Esophagus squamous epithelium (tissue), 4 donors: ENCODE data around the gene PRPF8.

Experiments
- POLR2A ChIP-seq, 4 donors: fragments of 450-650 bp; IDR thresholded peaks; one replicate each; pipeline ENCODE4 v1.6.1; 2017; ENCODE audit warnings: antibody characterized with exemption in 4 of 4, mild to moderate bottlenecking in 4 of 4, moderate library complexity in 3 of 4
- TF ChIP-seq, protein P1 (sequence below), 6 experiments: fragments of 450-650 bp in 4 of 6; fragments of 200-600 bp in 2 of 6; sonication (generic) in 2 of 6; IDR thresholded peaks; one replicate each; pipeline ENCODE4 v1.5.1; 2016 to 2019; ENCODE audit warnings: antibody characterized with exemption in 6 of 6, mild to moderate bottlenecking in 4 of 6, moderate library complexity in 4 of 6

DNA sequence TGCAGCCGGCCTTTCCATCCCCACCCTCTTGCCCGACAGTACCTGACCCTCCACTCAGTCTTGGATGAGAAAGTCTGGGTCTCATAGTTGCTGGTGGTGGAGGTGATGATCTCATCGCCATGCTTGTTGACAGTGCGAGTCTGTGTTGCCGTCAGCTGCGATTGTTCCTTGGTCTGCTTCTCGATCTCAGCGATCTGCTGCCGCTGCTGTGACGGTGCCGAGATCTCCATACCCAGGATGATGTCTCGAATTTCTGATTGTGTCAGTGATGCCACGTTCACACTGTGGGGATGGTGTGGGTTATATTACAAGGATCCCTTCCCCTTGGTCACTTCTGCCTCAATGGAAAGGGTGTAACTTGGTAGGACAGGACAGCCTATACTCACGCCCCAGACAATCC, 30.9 kb downstream of the PRPF8 start:
- TF ChIP-seq, protein P1, sequence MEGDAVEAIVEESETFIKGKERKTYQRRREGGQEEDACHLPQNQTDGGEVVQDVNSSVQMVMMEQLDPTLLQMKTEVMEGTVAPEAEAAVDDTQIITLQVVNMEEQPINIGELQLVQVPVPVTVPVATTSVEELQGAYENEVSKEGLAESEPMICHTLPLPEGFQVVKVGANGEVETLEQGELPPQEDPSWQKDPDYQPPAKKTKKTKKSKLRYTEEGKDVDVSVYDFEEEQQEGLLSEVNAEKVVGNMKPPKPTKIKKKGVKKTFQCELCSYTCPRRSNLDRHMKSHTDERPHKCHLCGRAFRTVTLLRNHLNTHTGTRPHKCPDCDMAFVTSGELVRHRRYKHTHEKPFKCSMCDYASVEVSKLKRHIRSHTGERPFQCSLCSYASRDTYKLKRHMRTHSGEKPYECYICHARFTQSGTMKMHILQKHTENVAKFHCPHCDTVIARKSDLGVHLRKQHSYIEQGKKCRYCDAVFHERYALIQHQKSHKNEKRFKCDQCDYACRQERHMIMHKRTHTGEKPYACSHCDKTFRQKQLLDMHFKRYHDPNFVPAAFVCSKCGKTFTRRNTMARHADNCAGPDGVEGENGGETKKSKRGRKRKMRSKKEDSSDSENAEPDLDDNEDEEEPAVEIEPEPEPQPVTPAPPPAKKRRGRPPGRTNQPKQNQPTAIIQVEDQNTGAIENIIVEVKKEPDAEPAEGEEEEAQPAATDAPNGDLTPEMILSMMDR (IDR thresholded peaks at IDR 0.05): no peak
- no peak for TF ChIP-seq POLR2A (IDR thresholded peaks at IDR 0.05)
